WTC11 (cell line): ENCODE results near the gene FAM234A.
"Not testable (repeated sequence)": the region's sequence is repeated elsewhere in the genome, so short reads cannot be mapped to it uniquely, and the experiment has no call there.

Experiments used
- CBFB ChIP-seq: sonication (generic); formaldehyde crosslinking; IDR thresholded peaks from 2 replicates; pipeline ENCODE4 v1.8.1; 2022; ENCODE audit warnings: mild to moderate bottlenecking, low read depth, missing genetic modification reagents
- FOXK1 ChIP-seq: sonication (generic); formaldehyde crosslinking; IDR thresholded peaks from 2 replicates; pipeline ENCODE4 v1.8.0; 2022; ENCODE audit warnings: mild to moderate bottlenecking, moderate library complexity, missing genetic modification reagents
- ZNF423 ChIP-seq: fragments of 250-450 bp; sonication (Bioruptor Pico); IDR thresholded peaks from 2 replicates; pipeline ENCODE4 v2.1.2; 2022; ENCODE audit warnings: mild to moderate bottlenecking, moderate library complexity
- ZNF671 ChIP-seq: fragments of 250-450 bp; sonication (Bioruptor Pico); IDR thresholded peaks from 2 replicates; pipeline ENCODE4 v1.8.0; 2021; ENCODE audit warnings: mild to moderate bottlenecking
- TF ChIP-seq, protein P1 (sequence below): sonication (generic); formaldehyde crosslinking; IDR thresholded peaks from 2 replicates; pipeline ENCODE4 v1.8.1; 2023; ENCODE audit warnings: mild to moderate bottlenecking, missing genetic modification reagents, borderline replicate concordance
- TF ChIP-seq, protein P2 (sequence below): fragments of 200-600 bp; IDR thresholded peaks from 2 replicates; pipeline ENCODE4 v1.8.0; 2022; ENCODE audit warnings: antibody characterized with exemption

DNA sequence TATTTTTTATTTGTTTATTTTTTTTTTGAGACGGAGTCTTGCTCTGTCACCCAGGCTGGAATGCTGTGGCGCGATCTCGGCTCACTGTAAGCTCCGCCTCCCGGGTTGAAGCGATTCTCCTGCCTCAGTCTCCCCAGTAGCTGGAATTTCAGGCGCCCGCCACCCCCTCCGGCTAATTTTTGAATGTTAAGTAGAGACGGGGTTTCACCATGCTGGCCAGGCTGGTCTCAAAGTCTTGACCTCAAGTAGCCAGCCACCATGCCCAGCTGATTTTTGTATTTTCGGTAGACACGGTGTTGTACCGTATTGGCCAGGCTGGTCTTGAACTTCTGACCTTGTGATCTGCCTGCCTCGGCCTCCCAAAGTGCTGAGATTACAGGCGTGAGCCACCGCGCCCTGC is 4.3 kb upstream of the FAM234A start:
- not testable (repeated sequence) for TF ChIP-seq FOXK1; ZNF423; CBFB (CRISPR knock-in tag); ZNF671 (CRISPR knock-in tag)
- TF ChIP-seq, protein P1, sequence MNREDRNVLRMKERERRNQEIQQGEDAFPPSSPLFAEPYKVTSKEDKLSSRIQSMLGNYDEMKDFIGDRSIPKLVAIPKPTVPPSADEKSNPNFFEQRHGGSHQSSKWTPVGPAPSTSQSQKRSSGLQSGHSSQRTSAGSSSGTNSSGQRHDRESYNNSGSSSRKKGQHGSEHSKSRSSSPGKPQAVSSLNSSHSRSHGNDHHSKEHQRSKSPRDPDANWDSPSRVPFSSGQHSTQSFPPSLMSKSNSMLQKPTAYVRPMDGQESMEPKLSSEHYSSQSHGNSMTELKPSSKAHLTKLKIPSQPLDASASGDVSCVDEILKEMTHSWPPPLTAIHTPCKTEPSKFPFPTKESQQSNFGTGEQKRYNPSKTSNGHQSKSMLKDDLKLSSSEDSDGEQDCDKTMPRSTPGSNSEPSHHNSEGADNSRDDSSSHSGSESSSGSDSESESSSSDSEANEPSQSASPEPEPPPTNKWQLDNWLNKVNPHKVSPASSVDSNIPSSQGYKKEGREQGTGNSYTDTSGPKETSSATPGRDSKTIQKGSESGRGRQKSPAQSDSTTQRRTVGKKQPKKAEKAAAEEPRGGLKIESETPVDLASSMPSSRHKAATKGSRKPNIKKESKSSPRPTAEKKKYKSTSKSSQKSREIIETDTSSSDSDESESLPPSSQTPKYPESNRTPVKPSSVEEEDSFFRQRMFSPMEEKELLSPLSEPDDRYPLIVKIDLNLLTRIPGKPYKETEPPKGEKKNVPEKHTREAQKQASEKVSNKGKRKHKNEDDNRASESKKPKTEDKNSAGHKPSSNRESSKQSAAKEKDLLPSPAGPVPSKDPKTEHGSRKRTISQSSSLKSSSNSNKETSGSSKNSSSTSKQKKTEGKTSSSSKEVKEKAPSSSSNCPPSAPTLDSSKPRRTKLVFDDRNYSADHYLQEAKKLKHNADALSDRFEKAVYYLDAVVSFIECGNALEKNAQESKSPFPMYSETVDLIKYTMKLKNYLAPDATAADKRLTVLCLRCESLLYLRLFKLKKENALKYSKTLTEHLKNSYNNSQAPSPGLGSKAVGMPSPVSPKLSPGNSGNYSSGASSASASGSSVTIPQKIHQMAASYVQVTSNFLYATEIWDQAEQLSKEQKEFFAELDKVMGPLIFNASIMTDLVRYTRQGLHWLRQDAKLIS, result not testable (repeated sequence)
- TF ChIP-seq, protein P2, sequence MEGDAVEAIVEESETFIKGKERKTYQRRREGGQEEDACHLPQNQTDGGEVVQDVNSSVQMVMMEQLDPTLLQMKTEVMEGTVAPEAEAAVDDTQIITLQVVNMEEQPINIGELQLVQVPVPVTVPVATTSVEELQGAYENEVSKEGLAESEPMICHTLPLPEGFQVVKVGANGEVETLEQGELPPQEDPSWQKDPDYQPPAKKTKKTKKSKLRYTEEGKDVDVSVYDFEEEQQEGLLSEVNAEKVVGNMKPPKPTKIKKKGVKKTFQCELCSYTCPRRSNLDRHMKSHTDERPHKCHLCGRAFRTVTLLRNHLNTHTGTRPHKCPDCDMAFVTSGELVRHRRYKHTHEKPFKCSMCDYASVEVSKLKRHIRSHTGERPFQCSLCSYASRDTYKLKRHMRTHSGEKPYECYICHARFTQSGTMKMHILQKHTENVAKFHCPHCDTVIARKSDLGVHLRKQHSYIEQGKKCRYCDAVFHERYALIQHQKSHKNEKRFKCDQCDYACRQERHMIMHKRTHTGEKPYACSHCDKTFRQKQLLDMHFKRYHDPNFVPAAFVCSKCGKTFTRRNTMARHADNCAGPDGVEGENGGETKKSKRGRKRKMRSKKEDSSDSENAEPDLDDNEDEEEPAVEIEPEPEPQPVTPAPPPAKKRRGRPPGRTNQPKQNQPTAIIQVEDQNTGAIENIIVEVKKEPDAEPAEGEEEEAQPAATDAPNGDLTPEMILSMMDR, result not testable (repeated sequence)
